ENCODE measurements around the gene FANCD2.

Gene FANCD2

DNA sequence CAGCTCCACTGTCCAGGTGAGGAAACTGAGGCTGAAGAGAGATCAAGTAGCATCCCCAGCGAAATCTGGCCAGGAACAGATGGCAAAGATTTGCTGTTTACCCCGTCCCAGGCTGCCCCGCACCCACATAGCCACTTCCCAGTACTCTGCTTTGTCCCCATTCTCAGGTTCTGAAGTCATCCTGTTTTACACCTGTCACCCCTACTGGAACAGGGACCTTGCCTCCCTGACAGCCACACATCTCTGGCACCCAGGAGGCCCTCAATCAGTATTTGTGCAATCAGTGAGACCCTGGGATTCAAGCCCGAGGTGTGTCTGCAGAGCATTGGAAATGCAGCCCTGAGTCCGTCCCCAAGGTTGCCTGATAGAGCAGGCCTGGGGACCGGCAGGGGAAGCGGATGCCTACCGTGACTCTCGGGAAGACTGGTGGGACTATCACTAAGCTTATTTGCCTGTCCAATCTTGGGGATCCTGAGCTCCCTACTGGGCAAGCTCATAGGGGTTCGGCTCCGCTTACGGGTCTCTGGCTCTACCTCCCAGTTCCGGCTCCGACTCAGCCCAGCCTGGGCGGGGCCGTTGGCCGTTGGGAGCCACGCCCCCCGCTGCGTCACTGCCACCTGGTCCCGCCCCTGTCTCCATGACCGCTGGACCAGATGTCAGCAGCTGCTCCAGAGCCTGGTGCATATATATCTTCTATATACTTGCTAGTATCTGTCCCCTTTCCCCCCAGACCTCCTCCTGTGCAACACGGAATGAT lies 17.5 kb upstream of the FANCD2 start:
- TF ChIP-seq, protein P1, sequence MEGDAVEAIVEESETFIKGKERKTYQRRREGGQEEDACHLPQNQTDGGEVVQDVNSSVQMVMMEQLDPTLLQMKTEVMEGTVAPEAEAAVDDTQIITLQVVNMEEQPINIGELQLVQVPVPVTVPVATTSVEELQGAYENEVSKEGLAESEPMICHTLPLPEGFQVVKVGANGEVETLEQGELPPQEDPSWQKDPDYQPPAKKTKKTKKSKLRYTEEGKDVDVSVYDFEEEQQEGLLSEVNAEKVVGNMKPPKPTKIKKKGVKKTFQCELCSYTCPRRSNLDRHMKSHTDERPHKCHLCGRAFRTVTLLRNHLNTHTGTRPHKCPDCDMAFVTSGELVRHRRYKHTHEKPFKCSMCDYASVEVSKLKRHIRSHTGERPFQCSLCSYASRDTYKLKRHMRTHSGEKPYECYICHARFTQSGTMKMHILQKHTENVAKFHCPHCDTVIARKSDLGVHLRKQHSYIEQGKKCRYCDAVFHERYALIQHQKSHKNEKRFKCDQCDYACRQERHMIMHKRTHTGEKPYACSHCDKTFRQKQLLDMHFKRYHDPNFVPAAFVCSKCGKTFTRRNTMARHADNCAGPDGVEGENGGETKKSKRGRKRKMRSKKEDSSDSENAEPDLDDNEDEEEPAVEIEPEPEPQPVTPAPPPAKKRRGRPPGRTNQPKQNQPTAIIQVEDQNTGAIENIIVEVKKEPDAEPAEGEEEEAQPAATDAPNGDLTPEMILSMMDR (IDR thresholded peaks at IDR 0.05; ENCODE audit: insufficient read depth, missing control alignments), result no peak
- no peak for FAIRE-seq
- DNase-seq (ENCODE audit: insufficient read length, low spot score), result no peak

DNA sequence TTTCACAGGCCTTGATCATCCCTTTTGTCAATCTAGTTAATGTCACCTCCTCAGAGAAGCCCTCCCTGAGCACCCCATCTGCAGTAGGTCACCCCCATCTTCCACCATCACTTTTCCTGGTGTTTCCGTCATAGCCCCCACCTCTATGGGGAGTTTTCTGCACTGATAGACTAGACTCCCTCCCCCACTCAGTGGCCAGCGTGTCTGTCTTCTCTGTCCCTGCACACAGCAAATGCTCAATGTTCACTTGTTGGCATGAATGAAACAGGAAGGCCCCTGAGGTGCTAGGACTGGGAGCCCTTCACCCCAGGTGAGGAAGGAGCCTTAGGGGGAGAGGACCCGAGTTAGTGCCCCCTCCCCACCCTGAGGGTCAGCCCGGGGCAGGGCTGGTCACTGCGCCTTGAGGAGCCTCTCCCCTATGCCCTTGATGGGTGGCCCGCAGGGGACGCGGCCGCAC lies 15.8 kb upstream of the FANCD2 start:
- DNase-seq (ENCODE audit: insufficient read length, low spot score) (no peak), FAIRE-seq (no peak)
- TF ChIP-seq, protein P1 (IDR thresholded peaks at IDR 0.05; ENCODE audit: insufficient read depth, missing control alignments), result no peak

DNA sequence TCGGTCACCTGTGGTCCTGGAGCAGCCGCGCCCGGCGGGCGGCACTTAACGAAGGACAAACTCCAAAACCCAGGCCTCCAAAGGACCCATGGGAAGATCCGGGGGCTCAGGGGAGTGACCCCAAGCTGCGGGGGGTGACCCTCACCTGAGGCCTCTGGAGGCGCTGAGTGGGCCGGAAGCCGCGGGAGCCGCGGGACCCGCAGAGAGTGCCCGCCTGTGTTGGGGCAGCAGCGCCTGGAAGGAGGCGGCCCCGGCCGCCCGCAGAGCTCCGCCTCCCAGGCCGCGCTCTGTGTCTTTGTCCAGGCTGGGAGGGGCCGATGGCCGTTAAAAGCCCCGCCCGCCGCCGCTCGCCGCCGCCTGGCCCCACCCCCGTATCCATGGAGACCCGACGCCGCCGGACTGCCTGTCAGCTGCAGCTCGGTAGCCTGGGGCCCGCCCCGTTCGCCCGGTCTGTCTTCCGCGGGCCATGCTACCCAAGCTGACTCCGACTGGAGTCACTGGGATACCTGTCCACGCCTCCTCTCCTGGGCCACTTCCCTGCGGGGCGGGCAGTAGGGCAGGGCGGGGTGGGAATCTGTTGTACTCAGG lies 15.3 kb upstream of the FANCD2 start:
- FAIRE-seq, result no peak
- DNase-seq (ENCODE audit: insufficient read length, low spot score), result peak; percentile 87

DNA sequence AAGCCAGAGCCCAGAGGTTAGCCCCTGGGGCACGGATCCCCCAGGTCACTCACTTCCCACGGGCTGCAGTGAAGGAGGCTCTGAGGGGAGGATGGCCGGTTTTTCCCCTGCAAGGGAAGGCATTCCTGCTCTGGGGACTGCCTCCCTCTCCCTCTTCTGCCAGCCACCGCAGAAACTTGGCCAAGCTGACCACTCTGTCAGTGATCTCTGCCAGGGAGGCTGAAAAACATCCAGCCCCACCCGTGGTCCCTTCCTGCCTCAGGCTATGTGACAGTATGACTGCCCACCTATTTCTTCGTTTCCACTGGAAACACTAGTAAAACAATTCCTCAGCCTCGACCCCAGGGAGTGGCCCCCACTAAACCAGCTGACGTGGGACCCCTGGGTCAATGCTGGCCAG lies 14.6 kb upstream of the FANCD2 start:
- TF ChIP-seq, protein P1 (IDR thresholded peaks at IDR 0.05; ENCODE audit: insufficient read depth, missing control alignments), result no peak
- no peak for DNase-seq (ENCODE audit: insufficient read length, low spot score)
- no peak for FAIRE-seq

More for the DNA sequence above, 15.3 kb upstream of the FANCD2 start:
- TF ChIP-seq, protein P1 (IDR thresholded peaks at IDR 0.05; ENCODE audit: insufficient read depth, missing control alignments), result no peak

DNA sequence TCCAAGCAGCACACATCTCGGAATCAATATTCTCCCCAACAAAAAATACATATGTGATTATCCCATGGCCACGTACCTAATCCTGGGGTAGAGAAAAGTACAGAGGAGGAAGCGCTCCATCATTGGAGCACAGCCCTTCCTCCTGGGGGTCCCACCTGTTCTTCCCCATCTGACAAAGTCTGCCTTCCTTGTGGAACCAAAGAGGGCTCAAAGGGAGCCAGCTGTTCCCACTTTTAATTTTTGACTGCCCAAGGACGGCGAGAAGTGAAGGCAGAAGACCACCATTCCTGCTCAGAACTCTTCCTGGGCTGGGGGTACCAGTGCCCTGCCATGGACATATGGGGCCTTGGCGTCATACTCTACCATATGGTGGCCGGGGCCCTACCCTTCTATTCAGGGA lies 14.1 kb upstream of the FANCD2 start:
- TF ChIP-seq, protein P1 (IDR thresholded peaks at IDR 0.05; ENCODE audit: insufficient read depth, missing control alignments), result no peak
- DNase-seq (ENCODE audit: insufficient read length, low spot score), result no peak
- no peak for FAIRE-seq

DNA sequence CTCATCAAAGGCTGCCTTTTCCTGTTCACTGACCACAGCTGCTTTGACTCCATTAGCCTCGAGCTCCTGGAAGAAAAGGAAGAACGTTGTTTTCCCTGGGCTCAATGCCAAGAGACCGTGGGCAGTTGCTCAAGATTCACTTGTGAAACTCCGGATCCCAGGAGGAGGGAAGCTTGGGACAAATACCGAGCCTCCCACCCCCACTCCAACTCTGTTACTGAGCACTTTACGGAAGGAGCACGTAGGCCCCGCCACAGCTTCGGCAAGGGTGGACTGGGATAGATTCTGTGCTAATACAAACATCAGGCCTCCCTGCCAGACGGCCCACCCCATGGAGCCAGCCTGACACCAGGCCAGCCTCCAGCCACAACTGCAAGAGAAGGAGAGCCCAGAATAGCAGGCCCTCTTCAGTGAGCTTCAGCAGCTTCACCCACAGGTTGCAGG lies 10.8 kb upstream of the FANCD2 start:
- FAIRE-seq (no peak), DNase-seq (ENCODE audit: insufficient read length, low spot score) (no peak)
- TF ChIP-seq, protein P1 (IDR thresholded peaks at IDR 0.05; ENCODE audit: insufficient read depth, missing control alignments), result no peak
